Measurements from ENCODE around the gene AADACL4.

Gene AADACL4

DNA sequence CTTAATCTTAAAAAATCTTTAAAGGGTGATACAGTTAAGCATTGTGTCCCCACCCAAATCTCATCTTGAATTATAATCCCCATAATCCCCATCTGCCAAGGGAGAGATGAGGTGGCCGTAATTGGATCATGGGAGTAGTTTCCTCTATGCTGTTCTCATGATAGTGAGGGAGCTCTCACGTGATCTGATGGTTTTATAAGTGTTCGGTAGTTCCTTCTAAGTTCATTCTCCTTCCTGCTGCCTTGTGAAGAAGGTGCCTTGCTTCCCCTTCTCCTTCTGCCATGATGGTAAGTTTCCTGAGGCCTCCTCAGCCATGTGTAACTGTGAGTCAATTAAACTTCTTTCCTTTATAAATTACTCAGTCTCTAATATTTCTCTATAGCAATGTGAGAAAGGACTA, 36.6 kb upstream of the AADACL4 start:
- Histone ChIP-seq H3K18ac (ENCODE audit: low read length) (no peak overlapping the region), H2BK5ac (ENCODE audit: low read length) (no peak overlapping the region), H3K4me2 (ENCODE audit: low read length) (no peak overlapping the region), H2AK5ac (ENCODE audit: low read length) (no peak overlapping the region), H2BK120ac (ENCODE audit: low read depth, low read length) (no peak overlapping the region), H3K23ac (ENCODE audit: low read length) (no peak overlapping the region), H3K4me3 (ENCODE audit: low read length) (no peak overlapping the region), H3K79me2 (ENCODE audit: control insufficient read depth, insufficient read depth, low read length) (no peaks in the 10 kb centered on the region), H2BK15ac (replicated peaks; ENCODE audit: low read depth) (no peak overlapping the region), H3K79me1 (ENCODE audit: low read length) (no peaks in the 10 kb centered on the region), H3K9ac (ENCODE audit: low read length) (no peak overlapping the region), H3K27me3 (ENCODE audit: insufficient read depth, low read length, poor library complexity) (no peaks in the 10 kb centered on the region), H4K8ac (ENCODE audit: low read depth, low read length) (no peak overlapping the region), H4K5ac (ENCODE audit: low read length) (no peak overlapping the region), H3K4me1 (ENCODE audit: control insufficient read depth, low read depth, low read length) (no peaks in the 10 kb centered on the region), H3K27ac (ENCODE audit: low read depth, low read length) (no peak overlapping the region), H3K36me3 (ENCODE audit: control insufficient read depth, insufficient read depth, low read length) (no peaks in the 10 kb centered on the region), H3K56ac (ENCODE audit: low read length) (no peak overlapping the region), H3K4ac (ENCODE audit: low read depth, low read length) (no peak overlapping the region)
- no CpG with 5 or more reads among the region's 3 CpGs for WGBS (ENCODE audit: extremely low coverage, insufficient coverage, low lambda C conversion rate)
- no peak for DNase-seq

DNA sequence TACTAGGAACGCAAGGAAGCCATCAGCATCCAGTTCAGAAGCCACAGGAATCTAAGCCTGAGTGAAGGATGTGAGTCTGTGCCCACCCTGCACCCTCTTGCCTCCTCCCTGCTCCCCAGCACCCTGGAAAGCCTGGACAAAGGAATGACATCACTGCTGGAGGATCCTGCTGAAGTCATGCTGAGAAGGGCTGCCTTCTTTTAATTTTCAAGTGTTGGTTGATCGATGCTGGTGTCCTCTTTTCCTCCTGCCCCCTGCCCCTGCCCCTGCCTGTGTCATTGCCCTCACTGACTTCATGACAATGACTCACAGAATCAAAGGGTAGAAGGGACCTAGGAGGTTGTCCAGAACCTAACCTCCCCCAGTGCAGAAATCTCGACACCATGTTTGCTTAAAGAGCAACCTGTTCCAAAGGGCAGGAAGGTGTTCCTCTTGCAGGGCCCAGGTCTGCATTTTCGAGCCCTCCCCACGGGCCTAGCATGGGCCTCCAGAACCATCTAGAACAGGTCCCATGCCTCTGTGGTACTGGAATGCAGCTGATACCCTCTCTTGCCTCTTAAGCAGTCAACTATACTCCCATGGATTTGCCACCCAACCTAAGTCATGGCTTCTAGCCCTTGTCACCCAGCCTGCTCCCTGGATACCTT, 35.5 kb upstream of the AADACL4 start:
- Histone ChIP-seq H2BK120ac (ENCODE audit: low read depth, low read length) (no peak overlapping the region), H3K27me3 (ENCODE audit: insufficient read depth, low read length, poor library complexity) (no peaks in the 10 kb centered on the region), H2AK5ac (ENCODE audit: low read length) (no peak overlapping the region), H3K56ac (ENCODE audit: low read length) (no peak overlapping the region), H2BK15ac (replicated peaks; ENCODE audit: low read depth) (no peak overlapping the region), H3K4me2 (ENCODE audit: low read length) (no peak overlapping the region), H3K23ac (ENCODE audit: low read length) (no peak overlapping the region), H4K5ac (ENCODE audit: low read length) (no peak overlapping the region), H3K18ac (ENCODE audit: low read length) (no peak overlapping the region), H3K4me1 (ENCODE audit: control insufficient read depth, low read depth, low read length) (no peaks in the 10 kb centered on the region), H3K4ac (ENCODE audit: low read depth, low read length) (no peak overlapping the region), H2BK5ac (ENCODE audit: low read length) (no peak overlapping the region), H3K79me1 (ENCODE audit: low read length) (no peaks in the 10 kb centered on the region), H3K4me3 (ENCODE audit: low read length) (no peak overlapping the region), H3K27ac (ENCODE audit: low read depth, low read length) (no peak overlapping the region), H3K79me2 (ENCODE audit: control insufficient read depth, insufficient read depth, low read length) (no peaks in the 10 kb centered on the region), H3K36me3 (ENCODE audit: control insufficient read depth, insufficient read depth, low read length) (no peaks in the 10 kb centered on the region), H3K9ac (ENCODE audit: low read length) (no peak overlapping the region), H4K8ac (ENCODE audit: low read depth, low read length) (no peak overlapping the region)
- WGBS (ENCODE audit: extremely low coverage, insufficient coverage, low lambda C conversion rate): no CpG with 5 or more reads among the region's 5 CpGs
- no peak for DNase-seq

DNA sequence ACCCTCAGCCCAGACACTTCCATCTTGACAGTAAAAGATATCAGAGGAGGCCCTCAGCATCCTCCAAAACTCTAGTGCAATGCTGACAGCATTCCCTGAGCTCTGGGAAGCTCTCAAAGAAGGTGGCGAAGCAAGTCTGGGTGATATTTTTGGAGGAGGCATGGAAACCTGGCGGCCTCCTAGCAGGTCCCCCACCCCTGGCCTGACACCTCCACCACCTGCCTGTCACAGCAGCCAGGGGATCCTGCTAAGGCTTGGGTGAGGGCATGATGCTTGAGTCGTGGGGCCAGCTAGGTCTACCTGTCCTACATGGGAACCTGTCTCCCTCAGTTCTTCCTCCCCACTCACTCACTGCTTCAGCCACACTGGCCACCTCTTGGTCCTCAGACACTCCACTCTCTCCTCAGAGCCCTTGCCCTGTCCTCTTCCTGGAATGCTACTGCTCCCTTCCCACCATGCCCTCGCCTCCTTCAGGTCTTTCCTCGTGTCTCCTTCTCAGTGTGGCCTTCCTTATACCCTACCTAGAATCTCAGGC, 34.3 kb upstream of the AADACL4 start:
- no peak overlapping the region for H3K23ac ChIP-seq (ENCODE audit: low read length)
- H3K27ac ChIP-seq (ENCODE audit: low read depth, low read length): no peak overlapping the region
- H2BK120ac ChIP-seq (ENCODE audit: low read depth, low read length): no peak overlapping the region
- H2BK5ac ChIP-seq (ENCODE audit: low read length): no peak overlapping the region
- H4K5ac ChIP-seq (ENCODE audit: low read length): no peak overlapping the region
- no peaks in the 10 kb centered on the region for H3K27me3 ChIP-seq (ENCODE audit: insufficient read depth, low read length, poor library complexity)
- no peaks in the 10 kb centered on the region for H3K36me3 ChIP-seq (ENCODE audit: control insufficient read depth, insufficient read depth, low read length)
- H3K56ac ChIP-seq (ENCODE audit: low read length): no peak overlapping the region
- H3K4ac ChIP-seq (ENCODE audit: low read depth, low read length): no peak overlapping the region
- no peak overlapping the region for H2AK5ac ChIP-seq (ENCODE audit: low read length)
- H3K9ac ChIP-seq (ENCODE audit: low read length): no peak overlapping the region
- WGBS (ENCODE audit: extremely low coverage, insufficient coverage, low lambda C conversion rate): no CpG with 5 or more reads among the region's 5 CpGs
- DNase-seq: no peak
- H3K18ac ChIP-seq (ENCODE audit: low read length): no peak overlapping the region
- H3K79me1 ChIP-seq (ENCODE audit: low read length): no peaks in the 10 kb centered on the region
- H3K4me2 ChIP-seq (ENCODE audit: low read length): no peak overlapping the region
- H4K8ac ChIP-seq (ENCODE audit: low read depth, low read length): no peak overlapping the region
- no peak overlapping the region for H3K4me3 ChIP-seq (ENCODE audit: low read length)
- no peaks in the 10 kb centered on the region for H3K4me1 ChIP-seq (ENCODE audit: control insufficient read depth, low read depth, low read length)
- no peaks in the 10 kb centered on the region for H3K79me2 ChIP-seq (ENCODE audit: control insufficient read depth, insufficient read depth, low read length)
- H2BK15ac ChIP-seq (replicated peaks; ENCODE audit: low read depth): no peak overlapping the region

DNA sequence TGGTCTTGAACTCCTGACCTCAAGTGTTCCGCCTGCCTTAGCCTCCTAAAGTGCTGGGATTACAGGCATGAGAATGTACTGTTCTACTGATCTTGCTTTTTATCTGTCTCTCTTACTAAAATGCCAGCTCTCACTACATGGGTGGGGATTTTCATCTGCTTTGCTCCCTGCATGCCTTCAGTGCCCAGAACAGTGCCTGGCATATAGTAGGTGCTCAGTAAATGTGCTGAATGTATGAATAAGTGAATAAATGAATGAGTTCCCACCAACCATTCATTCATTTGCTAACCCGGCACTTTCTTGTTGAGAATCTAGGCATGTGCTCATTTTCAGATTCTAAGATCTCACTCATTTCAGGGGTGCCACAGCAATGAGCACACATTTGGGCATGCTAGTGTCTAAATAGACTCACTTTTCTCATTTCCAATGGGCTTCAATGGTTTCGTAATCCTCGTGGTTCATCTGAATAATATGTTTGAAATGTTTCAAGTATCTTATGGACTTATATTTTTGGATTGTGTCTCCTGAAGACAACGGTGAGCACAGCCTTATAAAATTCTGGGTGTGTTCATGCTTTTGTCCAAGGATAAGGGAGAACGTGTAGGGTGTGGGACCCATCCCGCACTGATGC, 33.5 kb upstream of the AADACL4 start:
- Histone ChIP-seq H3K27ac (ENCODE audit: low read depth, low read length) (no peak overlapping the region), H2AK5ac (ENCODE audit: low read length) (no peak overlapping the region), H3K36me3 (ENCODE audit: control insufficient read depth, insufficient read depth, low read length) (no peaks in the 10 kb centered on the region)

DNA sequence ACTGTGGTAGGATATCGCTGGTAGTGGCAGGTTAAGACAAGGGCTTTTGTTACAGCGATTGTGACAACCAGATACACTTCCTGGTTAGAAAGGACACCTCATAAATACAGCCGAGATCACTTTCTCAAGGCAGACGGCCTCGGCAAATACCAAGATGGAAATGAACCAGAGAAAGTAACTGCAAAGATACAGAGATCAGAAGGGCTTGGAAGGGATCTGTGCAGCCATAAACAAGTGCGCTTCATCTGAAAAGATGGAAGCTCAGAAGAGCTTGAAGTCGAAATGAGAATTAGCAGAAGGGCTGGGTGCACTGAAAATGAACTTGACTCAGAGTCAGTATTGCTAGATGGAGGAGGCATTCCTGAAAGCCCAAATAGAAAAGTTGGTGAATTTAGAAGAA, 32.9 kb upstream of the AADACL4 start:
- H2BK5ac ChIP-seq (ENCODE audit: low read length): no peak overlapping the region
- no peak overlapping the region for H4K8ac ChIP-seq (ENCODE audit: low read depth, low read length)
- WGBS (ENCODE audit: extremely low coverage, insufficient coverage, low lambda C conversion rate): no CpG with 5 or more reads among the region's 7 CpGs
- no peak overlapping the region for H3K4ac ChIP-seq (ENCODE audit: low read depth, low read length)
- no peak overlapping the region for H2BK15ac ChIP-seq (replicated peaks; ENCODE audit: low read depth)
- no peaks in the 10 kb centered on the region for H3K27me3 ChIP-seq (ENCODE audit: insufficient read depth, low read length, poor library complexity)
- no peak overlapping the region for H3K27ac ChIP-seq (ENCODE audit: low read depth, low read length)
- no peak overlapping the region for H3K9ac ChIP-seq (ENCODE audit: low read length)
- H3K4me3 ChIP-seq (ENCODE audit: low read length): no peak overlapping the region
- no peak overlapping the region for H2AK5ac ChIP-seq (ENCODE audit: low read length)
- H3K79me2 ChIP-seq (ENCODE audit: control insufficient read depth, insufficient read depth, low read length): no peaks in the 10 kb centered on the region
- H3K36me3 ChIP-seq (ENCODE audit: control insufficient read depth, insufficient read depth, low read length): no peaks in the 10 kb centered on the region
- no peak overlapping the region for H3K23ac ChIP-seq (ENCODE audit: low read length)
- peaks cover 5% of the 10 kb centered on the region for H3K4me1 ChIP-seq (ENCODE audit: control insufficient read depth, low read depth, low read length)
- H4K5ac ChIP-seq (ENCODE audit: low read length): no peak overlapping the region
- no peaks in the 10 kb centered on the region for H3K79me1 ChIP-seq (ENCODE audit: low read length)
- no peak for DNase-seq
- no peak overlapping the region for H3K18ac ChIP-seq (ENCODE audit: low read length)
- H2BK120ac ChIP-seq (ENCODE audit: low read depth, low read length): no peak overlapping the region
- H3K56ac ChIP-seq (ENCODE audit: low read length): no peak overlapping the region
- H3K4me2 ChIP-seq (ENCODE audit: low read length): no peak overlapping the region

More for the DNA sequence above, 33.5 kb upstream of the AADACL4 start:
- Histone ChIP-seq H3K4me3 (ENCODE audit: low read length) (no peak overlapping the region), H3K9ac (ENCODE audit: low read length) (no peak overlapping the region), H3K18ac (ENCODE audit: low read length) (no peak overlapping the region), H3K79me1 (ENCODE audit: low read length) (no peaks in the 10 kb centered on the region), H4K8ac (ENCODE audit: low read depth, low read length) (no peak overlapping the region), H4K5ac (ENCODE audit: low read length) (no peak overlapping the region), H2BK120ac (ENCODE audit: low read depth, low read length) (no peak overlapping the region), H3K27me3 (ENCODE audit: insufficient read depth, low read length, poor library complexity) (no peaks in the 10 kb centered on the region), H3K4me2 (ENCODE audit: low read length) (no peak overlapping the region), H3K4me1 (ENCODE audit: control insufficient read depth, low read depth, low read length) (peaks cover 2% of the 10 kb centered on the region), H2BK15ac (replicated peaks; ENCODE audit: low read depth) (no peak overlapping the region), H3K56ac (ENCODE audit: low read length) (no peak overlapping the region), H3K79me2 (ENCODE audit: control insufficient read depth, insufficient read depth, low read length) (no peaks in the 10 kb centered on the region), H2BK5ac (ENCODE audit: low read length) (no peak overlapping the region), H3K4ac (ENCODE audit: low read depth, low read length) (no peak overlapping the region), H3K23ac (ENCODE audit: low read length) (no peak overlapping the region)
- WGBS (ENCODE audit: extremely low coverage, insufficient coverage, low lambda C conversion rate): no CpG with 5 or more reads among the region's 7 CpGs
- no peak for DNase-seq
